Mucosa of descending colon (tissue), 3 donors: Measurements from ENCODE around the gene FGD4. TPM values are rescaled to one million over a fixed set of nuclear protein-coding genes. Genes with fewer than 3 reads are reported as not detected.

ENCODE experiments used
- ATAC-seq: fragments of 200-7000 bp; cut with Tn5 transposase; one replicate; pipeline ENCODE4 v1.9.1; 2020; ENCODE audit warnings: mild to moderate bottlenecking, moderate library complexity
- DNase-seq, 3 donors: peaks; one replicate each; pipeline ENCODE4 v3.0.0-alpha.2; 2020
- H3K36me3 ChIP-seq: fragments of 200-600 bp; one replicate; pipeline ENCODE4 v1.8.0; 2021; ENCODE audit warnings: low read depth, mild to moderate bottlenecking
- H3K4me1 ChIP-seq: fragments of 200-600 bp; one replicate; pipeline ENCODE4 v1.8.0; 2021; ENCODE audit warnings: low read depth, mild to moderate bottlenecking
- H3K4me3 ChIP-seq: fragments of 200-600 bp; one replicate; pipeline ENCODE4 v1.8.0; 2021; ENCODE audit warnings: mild to moderate bottlenecking
- H3K9me3 ChIP-seq: fragments of 200-600 bp; one replicate; pipeline ENCODE4 v1.8.0; 2021; ENCODE audit warnings: mild to moderate bottlenecking
- intact Hi-C, 2 donors: fragments of 100-400 bp; cut with DNase I in 1 of 2; cut with micrococcal nuclease in 1 of 2; formaldehyde crosslinking; loops; one replicate each; pipeline versions ENCODE4 v1.11.0 to v1.11.1; 2022; cut with DNase I, micrococcal nuclease
- total RNA-seq, 3 donors: library from RNA; stranded (reverse); fragmentation: NEBNext Ultra II Directional in 2 of 3; extraction: Animal tissue kit (Norgen Biotek cat#: 25700) in 2 of 3; gene quantifications; one replicate each; pipeline versions ENCODE4 v1.2.1 to v1.2.4, GENCODE V29; 2021 to 2023
- TF ChIP-seq, protein P1 (sequence below): fragments of 200-600 bp; IDR thresholded peaks from one replicate; pipeline ENCODE4 v1.8.0; 2022; ENCODE audit warnings: antibody characterized with exemption, mild to moderate bottlenecking
- donor health status: DM: no; HTN: no; CAD: no; lungs with moderate emphysema.
- donor health status: DM: no; HTN: no; CAD: no.
- donor health status: DM: no; HTN: yes; CAD: no.

The FGD4 gene
- total RNA-seq, 3 donors from 2014 or later: 31.5 to 66.7 (median 51.7) TPM

DNA sequence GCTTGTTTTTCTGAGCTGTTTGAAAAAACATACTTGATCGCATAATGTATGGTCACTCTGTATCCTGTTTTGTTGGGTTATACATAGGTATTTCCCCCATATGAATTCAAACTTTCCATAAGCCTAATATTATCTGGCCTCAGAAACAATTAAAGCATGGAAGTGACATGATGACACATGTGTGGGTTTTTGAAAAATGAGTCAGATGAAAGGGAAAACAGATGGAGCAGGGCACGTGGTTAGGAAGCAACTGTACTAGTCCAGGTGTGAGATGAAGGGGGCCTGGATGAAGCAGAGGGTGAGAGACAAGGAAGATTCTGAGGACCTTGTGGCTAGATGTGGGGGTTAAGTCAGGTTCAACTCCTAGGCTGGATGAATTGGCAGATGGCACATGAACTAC lies 187.0 kb downstream of the FGD4 start:
- intact Hi-C loops: no loop called here
- ATAC-seq (no peak), DNase-seq (no peak)
- Histone ChIP-seq H3K36me3 (no peaks in the 10 kb centered on the region), H3K9me3 (no peaks in the 10 kb centered on the region), H3K4me1 (no peaks in the 10 kb centered on the region), H3K4me3 (no peak overlapping the region)
- TF ChIP-seq, protein P1, sequence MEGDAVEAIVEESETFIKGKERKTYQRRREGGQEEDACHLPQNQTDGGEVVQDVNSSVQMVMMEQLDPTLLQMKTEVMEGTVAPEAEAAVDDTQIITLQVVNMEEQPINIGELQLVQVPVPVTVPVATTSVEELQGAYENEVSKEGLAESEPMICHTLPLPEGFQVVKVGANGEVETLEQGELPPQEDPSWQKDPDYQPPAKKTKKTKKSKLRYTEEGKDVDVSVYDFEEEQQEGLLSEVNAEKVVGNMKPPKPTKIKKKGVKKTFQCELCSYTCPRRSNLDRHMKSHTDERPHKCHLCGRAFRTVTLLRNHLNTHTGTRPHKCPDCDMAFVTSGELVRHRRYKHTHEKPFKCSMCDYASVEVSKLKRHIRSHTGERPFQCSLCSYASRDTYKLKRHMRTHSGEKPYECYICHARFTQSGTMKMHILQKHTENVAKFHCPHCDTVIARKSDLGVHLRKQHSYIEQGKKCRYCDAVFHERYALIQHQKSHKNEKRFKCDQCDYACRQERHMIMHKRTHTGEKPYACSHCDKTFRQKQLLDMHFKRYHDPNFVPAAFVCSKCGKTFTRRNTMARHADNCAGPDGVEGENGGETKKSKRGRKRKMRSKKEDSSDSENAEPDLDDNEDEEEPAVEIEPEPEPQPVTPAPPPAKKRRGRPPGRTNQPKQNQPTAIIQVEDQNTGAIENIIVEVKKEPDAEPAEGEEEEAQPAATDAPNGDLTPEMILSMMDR: no peak

DNA sequence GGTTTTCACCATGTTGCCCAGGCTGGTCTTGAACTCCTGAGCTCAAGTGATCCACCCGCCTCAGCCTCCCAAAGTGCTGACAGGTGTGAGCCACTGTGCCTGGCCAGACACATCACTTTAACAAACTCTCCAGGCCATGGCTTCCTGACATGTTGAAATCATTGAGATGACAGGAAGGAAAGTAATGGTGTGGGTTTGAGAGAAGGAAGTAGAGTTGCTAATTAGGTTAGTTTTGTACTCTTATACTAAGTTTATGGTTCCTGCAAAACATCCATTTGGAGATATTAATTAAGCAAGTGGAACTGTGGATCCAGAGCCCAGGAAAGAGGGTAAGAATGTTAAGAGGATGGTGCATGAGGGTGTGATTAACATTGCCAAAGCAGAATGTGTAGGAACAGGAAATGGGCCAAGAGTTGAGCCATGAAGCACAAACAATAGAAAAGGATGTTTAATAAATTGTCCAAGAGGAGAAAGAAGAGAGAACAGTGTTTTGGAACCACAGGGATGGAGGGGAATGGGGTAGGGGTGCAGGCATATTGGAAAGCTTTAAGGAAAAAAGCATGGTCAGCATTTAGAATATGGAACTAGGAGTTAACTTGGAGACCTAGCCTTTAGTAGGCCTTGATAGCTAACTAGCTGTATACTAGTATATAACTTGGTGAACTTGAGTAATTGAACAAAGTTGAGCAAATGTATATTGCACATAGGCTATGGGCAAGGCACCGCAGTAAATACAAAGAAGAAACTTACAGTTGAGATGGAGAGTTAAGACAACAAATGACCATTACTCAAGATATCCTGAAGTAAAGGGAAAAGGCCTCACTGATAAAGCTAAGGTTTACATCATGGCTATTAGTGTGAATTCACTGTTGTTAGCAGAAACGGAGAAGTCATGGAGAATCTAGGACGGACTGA lies 188.5 kb downstream of the FGD4 start:
- Histone ChIP-seq H3K4me1 (no peaks in the 10 kb centered on the region), H3K36me3 (no peaks in the 10 kb centered on the region), H3K9me3 (no peaks in the 10 kb centered on the region), H3K4me3 (no peak overlapping the region)
- intact Hi-C loops: no loop called here
- no peak for DNase-seq
- peak; percentile 22 for ATAC-seq
- TF ChIP-seq, protein P1: no peak

DNA sequence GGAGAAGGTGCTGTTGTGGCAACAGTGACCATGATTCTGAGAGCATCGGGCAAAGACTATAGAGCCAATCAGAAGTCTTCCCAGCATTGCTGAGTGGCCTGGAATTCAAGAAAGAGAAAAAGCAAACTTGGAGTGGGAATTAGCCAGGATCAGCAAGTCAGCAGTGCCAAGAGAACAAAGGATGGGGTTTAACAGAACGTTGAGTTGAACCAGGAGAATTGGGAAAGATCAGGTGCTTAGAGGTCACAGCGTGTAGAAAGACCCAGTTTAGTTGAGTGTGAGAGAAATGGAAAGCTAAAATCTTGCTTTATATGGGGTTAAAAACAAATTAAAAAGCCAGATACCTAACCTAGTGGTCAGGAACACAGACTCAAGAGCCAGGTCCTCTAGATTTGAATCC lies 189.2 kb downstream of the FGD4 start:
- intact Hi-C loops: no loop called here
- Histone ChIP-seq H3K36me3 (no peaks in the 10 kb centered on the region), H3K9me3 (no peaks in the 10 kb centered on the region), H3K4me3 (no peak overlapping the region), H3K4me1 (no peaks in the 10 kb centered on the region)
- TF ChIP-seq, protein P1: no peak
- DNase-seq: no peak
- ATAC-seq: no peak

DNA sequence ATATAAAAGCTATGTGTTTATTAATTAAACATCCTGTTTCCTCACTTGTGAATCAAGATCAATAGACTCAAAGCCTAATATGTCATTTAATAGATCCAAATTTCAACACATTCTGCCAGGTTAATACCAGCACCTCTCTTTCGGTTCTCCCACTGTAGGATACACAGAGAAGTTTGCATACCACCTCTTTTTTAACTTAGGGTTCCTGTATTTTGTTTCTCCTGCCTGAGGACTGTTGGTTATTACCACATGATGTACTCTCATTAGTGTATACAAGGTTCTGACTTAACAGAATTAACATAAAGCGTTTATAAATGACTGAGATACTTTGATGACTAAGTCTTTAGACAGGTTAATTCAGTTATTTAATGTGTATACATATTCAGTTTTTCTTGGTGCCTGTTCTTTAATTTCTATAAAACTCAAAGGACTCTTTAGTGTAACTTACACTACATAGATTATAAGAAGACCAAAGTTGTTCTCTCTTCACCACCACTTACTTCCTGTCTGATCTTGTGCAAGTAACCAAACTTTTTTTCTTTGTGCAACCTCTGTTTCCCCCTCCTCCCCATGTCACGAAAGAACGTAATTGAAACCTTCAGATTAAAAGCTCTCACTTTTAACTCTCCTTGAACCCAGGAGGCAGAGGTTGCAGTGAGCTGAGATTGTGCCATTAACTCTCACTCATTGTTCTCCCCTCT lies 190.0 kb downstream of the FGD4 start:
- TF ChIP-seq, protein P1: no peak
- intact Hi-C loops: no loop called here
- Histone ChIP-seq H3K4me3 (no peak overlapping the region), H3K9me3 (no peaks in the 10 kb centered on the region), H3K36me3 (no peaks in the 10 kb centered on the region), H3K4me1 (no peaks in the 10 kb centered on the region)
- ATAC-seq: peak; percentile 54
- DNase-seq: no peak

DNA sequence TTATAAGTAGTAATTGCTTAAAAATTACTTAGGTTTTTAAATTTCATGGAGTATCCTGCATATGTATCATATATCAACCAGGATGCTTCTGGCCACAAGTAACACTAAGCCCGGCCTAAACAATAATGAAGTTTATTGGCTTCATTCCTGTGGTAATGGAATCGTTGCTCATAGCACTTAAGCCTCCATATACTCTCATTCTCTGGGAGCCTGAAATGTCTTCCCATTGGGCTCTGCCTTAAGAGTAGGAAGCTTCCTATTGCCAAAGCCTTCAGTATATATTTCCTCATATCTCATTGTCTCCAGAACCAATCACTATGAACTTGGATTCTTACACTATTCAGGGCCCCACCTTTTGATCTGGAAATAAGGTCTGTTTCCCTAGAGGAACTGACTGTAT lies 195.9 kb downstream of the FGD4 start:
- TF ChIP-seq, protein P1: no peak
- no peak for ATAC-seq
- intact Hi-C loops: no loop called here
- Histone ChIP-seq H3K4me3 (no peak overlapping the region), H3K9me3 (no peaks in the 10 kb centered on the region), H3K4me1 (no peaks in the 10 kb centered on the region), H3K36me3 (no peaks in the 10 kb centered on the region)
- no peak for DNase-seq
